ENCODE measurements around the gene TTC39B.

Gene TTC39B

DNA sequence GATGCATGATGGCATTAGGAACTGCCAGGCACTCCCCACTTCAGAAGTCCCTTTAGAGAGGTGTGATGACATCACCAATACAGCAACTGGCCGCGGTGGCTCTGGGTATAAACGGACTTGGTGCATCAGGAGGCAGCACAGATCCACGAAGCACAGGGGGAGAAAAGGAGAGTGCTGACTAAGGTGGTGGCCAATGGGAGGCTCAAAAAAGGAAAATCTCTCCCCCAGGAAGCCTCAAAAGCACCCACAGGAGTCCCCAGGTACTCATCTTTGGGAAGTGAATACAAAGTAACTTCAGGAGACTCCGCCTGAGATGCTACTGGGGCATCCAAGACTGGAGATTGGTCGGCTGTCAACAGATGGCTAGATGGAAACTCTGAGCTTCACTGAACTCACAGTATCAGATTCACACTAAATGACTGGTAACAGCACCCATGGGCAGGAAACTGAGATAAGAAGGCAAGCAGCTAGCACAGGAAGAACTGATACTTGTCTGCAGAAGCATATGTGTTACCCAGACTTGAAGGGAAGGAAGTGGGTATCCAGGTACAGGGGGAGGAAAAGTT is 7.6 kb downstream of the TTC39B start:
- DNase-seq: no peak

DNA sequence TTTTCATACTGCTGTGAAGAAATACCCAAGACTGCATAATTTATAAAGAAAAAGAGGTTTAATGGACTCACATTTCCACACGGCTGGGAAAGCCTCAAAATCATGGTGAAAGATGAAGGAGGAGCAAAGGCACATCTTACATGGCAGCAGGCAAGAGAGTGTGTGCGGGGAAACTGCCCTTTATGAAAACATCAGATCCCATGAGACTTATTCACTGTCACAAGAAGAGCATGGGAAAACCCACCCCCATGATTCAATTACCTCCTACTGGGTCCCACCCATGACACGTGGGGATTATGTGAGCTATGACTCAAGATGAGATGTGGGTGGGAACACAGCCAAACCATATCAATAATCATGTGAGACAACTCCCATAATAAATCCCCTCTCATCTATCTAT is 8.7 kb downstream of the TTC39B start:
- DNase-seq: no peak

DNA sequence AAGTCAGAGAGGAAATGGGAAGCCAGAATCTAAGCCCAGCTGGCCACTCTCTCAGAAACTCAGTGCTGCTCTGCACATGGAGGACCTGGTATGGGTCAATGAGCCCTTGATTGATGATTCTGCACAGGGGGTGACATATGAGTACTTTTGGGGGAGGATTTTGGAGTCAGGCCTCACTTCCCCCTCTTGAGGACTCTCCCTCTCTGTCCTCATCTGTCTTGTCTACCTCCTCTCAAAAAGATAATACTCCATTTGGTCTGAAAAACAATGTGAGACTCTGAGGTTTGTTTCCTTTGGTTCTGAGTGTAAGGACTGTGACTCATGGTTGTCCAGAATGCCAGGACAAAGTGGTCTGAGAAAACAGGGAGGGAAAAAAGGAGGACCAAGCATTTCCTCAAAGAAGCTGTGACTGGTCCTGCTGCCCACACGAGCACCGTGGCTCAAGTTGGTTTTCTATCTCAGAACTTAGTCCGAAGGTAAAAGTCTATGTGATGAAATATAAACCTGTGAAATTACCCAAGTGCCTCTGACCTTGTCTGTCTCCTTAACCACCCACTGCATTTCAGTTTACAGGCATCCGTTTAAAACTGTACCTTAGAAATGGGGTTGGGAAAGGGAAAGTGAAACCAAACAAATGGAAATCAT is 11.1 kb downstream of the TTC39B start:
- DNase-seq: no peak

DNA sequence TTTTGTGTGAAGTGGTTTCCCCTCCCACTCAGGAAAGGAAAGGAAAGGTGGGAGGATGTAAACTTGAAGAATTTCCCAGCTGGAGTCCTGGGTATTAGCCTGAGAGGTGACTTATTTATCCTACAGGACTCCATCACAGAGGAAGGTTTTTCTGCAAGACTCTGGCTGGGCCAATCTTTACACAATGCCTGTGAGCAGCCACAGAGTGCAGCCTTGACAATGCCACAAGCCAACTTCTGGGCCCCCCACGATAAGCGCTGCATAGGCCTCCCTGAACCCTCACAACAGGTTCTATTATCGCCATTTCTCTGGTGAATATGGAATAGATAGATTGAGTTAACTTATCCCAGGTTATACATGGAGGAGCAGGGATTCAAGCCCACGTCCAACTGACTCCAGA is 12.4 kb downstream of the TTC39B start:
- no peak for DNase-seq

DNA sequence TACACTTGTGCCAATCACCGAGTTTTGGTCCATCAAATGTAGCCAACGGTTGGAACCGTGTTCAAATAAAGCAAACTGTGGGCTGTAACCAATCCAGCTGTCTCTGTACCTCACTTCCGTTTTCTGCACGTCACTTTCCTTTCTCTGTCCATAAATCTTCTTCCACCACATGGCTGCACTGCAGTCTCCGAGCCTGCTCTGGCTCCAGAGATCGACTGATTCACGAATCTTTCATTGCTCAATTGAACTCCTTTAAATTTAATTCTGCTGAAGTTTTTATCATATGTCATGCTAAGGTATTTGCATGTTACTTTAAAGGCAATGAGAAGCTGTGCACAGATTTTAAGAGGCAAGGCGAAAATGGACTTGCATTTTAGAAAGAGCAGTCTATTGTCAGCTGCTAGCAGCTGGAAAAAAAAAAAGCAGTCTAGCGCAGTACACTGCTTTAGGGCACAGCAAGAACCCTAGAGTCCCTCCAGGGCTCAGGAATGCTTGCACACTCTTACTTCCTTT is 13.2 kb downstream of the TTC39B start:
- DNase-seq: no peak

DNA sequence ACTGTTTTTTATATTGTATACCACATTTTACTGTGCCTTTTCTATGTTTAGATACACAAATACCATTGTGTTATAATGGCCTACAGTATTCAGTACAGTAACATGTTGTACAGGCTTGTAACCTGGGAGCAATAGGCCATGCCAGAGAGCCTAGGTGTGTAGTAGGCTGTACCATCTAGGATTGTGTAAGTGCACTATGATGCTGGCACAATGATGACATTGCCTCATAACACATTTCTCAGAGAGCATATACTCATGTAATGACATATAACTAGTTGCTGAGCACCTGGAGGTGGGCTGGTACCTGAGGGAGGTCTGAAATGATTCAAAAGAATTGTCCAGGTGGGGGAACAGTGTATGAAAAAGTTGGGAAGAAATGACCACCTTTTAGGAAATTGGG is 13.9 kb downstream of the TTC39B start:
- DNase-seq: no peak

DNA sequence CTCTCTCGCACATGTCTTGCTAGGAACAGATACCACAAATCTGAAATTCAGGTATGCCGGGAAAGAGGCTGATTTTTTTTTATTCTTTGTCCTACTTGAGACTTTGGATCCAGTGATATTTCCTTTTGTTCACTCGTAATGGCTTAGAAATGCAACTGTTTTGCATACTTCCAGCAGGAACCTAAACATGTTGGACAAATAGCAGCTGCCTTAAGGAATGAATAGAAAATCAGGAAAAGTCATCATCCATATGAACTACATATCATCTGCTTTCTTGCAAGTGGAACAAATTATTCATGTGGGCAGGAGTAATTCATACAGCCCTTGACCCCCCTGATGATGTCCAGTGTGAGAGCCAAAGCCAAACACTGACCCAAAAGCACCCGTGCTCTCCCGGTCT is 17.4 kb downstream of the TTC39B start:
- DNase-seq: no peak

DNA sequence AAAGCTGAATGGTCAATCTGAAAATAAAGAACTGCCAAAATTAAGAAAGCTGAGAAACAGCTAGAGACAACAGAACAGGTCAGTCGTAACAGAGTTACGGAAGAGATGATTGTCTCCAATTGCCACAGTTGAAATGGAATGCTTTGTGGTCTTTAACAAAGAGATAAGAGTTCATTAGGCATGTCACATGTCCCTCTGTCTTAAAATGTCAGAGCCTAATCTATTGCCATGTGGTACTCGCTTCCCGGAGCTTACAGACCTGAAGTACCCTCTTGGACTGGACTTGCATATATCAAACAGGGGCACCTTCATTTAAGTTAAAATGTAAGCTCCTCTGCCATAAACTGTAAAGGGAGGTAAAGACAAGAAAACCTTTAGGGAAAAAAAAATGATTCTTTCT is 19.7 kb downstream of the TTC39B start:
- DNase-seq: no peak

DNA sequence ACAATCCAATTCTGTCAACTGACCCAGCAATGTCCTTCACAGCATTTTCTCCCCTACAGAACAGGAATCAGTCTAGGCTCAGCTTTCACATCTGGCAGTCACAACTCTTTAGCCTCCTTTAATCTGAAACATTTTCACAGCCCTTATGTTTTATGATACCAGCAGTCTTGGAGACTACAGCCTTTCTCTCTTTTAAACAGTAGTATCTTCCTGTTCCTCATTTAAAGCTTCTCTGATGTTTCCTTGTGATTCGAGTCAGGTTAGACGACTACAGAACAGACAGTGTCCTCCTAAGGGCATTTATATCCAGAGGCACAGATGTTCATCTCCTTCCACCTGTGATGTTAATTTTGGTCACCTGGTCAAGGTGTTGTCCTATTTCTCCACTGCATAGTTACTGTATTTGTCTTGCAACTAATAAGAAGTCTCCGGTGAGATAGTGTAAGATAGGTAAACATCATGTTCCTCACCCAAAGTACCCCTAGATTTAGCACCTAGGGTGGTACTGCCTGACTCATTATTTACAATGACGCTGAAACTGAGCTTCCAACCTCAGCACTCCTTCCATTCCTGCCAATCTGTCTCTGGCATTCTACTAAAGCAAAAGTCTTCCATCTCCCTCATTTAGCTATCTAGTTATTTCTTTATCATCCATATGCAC is 20.7 kb downstream of the TTC39B start:
- no peak for DNase-seq

DNA sequence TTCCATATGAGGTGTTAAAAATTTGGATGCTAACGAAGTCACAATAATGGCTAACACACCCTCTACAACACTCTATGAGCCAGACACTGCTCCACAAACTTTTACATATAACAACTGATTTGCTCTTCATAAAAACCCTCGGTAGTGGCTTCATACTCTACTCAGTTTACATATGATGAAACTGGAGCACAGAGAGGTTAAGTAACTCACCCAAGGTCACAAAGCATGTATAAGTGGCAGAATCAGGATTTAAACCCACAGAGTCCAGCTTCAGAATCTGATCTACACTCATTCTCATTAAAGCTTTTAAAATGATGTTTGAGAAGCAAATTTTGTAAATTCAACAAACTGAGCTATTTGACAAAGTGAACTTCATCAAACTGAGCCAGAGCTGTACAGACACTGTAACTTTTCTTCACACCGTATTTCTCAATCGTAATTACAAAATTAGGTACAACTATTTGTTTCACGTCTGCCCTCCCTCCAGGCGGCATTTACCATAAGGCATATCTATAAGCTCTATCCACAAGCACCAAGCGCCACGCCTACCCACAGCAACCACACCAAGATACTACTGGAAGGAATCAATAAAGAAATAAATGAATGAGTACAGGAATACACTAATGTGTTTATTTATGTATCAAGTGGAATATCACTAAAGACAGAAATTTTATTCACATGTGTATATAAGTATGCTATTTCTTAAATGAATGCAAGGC is 24.3 kb downstream of the TTC39B start:
- DNase-seq: no peak

DNA sequence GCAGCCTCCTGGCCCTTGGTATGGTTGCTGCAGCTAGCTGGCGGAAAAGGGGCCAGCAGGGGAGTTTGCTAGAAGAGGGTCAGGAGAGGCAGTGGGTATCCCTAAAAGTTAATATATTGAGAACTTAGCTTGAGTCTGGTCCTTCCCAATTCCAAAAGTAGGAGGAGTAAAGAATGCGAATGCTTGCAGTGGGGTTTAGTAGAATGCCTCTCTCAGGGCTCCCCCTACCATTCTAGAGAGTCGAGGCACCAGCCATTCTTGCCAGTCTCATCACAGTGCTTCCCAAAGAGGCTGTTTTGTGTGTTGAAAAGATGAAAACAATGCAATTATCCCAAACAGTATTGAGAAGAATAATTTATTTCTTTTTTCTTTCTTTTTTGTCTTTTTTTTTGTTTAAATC is 26.4 kb downstream of the TTC39B start:
- no peak for DNase-seq

DNA sequence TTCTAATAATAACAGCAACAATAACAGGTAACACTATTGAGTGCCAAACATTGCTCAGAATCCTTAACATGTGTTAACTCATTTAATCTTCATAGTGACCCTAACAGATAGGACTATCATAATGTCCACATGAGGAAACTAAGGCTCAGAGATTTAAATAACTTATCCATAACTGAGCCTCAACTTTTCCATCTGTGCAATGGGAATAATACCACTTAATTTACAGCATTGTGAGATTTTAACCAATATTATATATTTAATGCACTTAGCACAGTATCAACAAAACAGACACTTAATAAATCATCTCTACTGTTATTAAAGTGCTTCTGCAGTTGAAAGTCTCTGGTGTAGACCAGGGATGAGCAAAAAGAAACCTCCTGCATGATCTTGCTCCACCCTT is 28.2 kb downstream of the TTC39B start:
- no peak for DNase-seq

DNA sequence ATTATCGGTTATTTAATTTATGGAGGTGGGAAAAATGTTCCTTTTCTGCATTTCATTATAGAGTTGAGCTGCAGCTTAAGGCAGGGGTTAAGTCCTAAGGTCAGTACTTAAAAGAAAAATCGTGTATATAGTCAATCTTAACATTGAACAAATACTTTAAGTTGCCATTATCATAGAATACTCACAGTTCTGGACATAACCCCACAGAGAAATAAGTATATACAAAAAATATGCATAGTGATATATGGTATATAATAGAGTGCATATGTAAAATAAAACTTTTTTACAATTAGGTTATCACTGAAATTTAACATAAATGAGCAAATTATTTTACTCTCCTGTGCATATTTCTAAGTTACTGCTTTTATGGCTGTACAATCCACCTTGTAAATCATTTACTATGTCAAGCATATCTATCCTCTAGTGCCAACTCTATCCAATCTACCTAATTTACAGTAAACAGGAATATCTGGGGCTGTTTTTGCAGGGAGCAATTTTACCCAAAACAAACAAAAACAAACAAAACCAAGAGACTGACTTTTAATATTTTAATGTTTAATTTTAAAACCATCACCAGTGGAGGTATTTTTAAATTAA is 28.8 kb downstream of the TTC39B start:
- no peak for DNase-seq

DNA sequence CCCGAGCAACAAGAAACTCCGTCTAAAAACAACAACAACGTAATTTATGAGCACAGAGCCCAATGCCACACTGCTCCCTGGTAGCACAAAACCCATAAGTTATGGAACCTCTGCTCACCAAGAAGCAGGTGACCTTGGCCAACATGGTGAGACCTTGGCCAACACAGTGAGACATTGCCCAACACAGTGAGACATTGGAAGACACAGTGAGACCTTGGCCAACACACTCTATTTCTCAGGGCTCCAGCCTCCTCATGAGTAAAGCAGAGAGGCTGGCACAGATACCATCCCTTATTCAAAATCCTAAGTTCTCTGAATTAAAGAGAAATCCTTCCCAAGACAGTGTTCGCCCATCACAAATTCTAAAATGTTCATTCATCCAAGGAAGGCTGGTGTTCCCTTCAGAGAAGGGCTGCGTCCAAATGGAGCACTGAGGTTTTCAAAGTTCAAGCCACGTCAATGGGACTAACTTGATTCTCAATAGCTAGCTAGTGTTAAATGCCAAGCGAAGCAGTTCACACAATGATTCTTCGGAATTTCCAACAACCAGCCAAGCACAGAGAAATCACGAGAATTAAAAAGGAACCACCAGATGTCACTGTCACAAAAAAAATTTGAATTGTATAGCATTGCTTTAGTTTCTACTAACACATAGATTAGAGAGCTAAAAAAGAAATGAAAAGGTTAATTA is 29.5 kb downstream of the TTC39B start:
- no peak for DNase-seq

DNA sequence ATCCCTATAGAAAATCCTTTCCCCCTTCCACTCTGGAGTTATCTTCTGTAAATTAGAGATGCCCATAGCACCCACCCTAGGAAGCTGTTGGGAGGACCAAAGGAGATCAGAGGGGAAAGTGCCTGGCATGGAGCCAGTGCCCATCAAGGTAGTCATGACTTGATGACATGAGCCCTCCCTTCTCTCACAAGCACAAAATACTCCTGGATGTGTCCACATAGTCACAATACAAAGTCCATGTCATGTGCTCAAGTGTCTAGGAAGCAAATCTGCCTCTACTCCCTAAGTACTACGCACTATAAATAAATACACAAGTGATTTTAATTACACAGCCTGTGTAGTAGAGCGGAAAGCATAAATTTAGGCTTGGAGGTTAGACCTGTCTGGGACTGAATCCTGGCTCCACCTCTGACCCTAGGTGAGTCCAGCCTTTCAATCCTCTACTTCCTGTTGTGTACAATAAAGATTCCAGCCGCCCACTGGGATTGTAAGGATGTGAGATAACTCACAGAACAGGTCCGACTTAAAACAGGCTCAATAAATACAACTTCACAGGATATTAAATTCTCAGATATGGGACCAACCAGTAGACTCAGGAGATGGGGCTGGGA is 30.6 kb downstream of the TTC39B start:
- DNase-seq: no peak

DNA sequence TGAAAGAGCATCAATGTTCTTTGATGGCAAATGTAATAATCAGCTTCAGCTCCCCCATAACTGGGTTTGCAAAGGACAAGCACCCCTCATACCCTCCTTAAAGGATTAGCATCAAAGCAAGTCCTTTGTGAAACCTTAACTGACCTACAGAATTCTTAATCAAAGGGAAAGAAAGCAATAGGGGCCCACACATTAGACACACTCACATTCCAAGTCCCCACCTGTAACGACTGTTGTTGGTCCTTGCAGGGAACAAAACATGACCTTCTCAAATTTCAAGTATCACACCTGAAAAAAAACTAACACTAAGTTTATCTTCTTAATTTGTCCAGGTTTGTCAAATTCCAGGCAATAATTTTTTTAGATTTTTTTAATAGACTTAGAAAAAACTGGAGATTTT is 32.6 kb downstream of the TTC39B start:
- DNase-seq: no peak

DNA sequence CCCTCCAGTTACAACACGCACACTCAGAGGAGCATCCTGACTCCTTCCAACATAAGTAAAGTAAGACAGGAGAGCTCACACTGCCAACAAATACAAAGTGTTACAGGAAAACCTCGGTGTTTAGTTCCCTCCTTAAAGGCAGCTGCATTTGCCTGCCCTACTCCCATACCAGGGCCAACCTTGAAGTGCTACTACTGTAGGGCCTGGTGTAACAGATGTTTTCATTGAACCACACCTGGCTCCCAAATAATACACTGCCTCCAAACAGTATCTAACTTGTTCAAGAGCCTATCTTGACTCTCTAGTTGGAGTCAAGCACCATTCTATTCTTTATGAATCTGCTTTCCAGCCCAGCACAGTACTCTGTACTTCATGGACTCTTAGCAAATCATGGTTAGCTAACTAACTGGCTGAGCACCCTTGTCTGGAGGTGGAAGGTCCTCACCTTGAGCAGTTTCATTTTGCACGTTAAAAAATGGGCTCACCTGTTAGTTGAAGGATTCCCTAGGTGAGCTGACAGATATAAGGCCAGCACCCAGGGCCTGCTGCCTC is 34.6 kb downstream of the TTC39B start:
- DNase-seq: no peak

DNA sequence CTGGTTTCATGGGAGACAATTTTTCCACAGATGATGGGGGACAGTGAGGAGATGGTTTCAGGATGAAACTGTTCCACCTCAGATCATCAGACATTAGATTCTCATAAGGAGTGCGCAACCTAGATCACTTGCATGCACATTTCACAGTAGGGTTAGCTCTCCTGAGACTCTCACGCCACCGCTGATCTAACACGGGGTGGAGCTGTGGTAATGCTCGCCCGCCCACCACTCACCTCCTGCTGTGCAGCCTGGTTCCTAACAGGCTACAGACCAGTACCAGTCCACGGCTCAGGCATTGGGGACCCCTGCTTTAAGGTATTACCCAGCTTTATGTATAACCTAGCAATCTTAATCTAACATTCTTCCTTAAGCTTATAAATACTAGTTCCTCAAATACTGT is 35.6 kb downstream of the TTC39B start:
- no peak for DNase-seq

DNA sequence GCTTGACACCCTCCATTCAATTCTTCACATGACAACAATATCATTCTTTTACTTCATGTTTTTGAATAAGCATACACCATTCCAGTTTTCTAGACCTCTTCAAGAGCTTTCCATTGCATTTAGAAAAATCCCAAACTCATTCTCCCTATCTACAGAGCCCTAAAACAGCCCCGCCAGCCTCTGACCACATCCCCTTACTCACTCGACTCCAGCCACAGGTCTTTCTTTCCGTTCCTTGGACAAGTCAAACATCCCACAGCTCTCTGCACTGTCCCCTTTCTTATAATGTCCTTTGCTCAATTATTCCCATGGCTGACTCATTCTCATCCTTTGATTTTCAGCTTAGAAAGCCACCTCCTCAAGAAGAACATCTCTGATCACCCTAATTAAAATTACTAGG is 38.2 kb downstream of the TTC39B start:
- no peak for DNase-seq

DNA sequence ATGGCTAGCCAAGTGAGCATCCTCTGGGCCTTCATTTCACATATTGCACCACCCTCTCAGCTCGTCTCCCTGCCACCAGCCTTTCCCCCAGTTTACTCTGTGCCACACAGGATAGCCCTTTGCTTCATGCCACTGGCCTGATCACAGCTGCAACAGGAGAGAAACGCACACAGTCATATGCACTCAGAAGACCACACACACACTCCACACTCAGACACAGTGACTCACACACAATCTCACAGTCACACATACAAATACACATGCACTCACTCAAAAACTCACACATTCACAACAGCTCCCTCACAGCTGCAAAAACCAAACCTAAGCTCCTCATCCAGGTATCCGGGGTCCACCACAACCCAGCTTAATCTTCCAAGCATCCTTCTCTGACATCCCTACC is 38.7 kb downstream of the TTC39B start:
- DNase-seq: no peak

DNA sequence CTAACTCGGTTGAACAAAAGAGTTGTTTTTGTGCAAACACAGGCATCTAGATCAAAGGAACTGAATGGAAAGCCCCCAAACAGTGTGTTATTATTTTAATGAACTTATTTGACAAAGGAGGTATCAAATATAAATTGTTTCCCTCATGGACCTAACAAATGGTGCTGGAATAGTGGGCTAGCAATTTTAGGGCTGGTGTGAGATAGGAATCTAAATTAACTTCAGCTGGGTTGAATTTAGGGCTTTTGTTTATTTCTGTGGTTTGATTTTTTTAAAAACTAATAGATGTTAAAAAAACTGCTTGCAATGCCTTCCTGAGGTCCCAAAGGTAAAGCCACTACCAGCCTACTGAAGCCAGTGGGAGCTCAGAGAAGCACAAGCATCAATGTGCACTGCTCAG is 42.1 kb downstream of the TTC39B start:
- DNase-seq: no peak

DNA sequence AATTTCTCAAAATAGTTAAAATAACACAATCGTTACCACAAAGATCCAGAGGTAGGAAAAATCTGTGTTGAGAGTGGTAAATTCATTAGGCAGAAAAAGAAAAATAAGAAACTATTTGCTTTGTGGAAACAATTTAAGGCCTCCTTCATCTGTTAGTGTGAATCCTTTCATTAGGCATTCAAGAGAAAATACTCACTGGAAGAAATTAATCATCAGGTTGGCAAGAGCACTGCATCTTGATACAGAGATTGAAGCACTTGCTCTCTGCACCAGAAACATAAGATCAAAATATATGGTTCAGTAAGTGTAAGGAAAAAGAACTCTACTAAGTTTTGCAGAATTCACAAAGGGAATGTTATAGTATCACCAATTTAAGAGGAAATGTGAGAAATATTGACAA is 44.4 kb downstream of the TTC39B start:
- DNase-seq: no peak
